B cell (primary cell): ENCODE measurements around the gene CENPB. TPM values are rescaled to one million over a fixed set of nuclear protein-coding genes. Genes with fewer than 3 reads are reported as not detected.

ENCODE experiments used
- ATAC-seq: fragments of 200-7000 bp; cut with Tn5 transposase; one replicate; pipeline ENCODE4 v1.10.0; 2021; ENCODE audit warnings: low read depth, mild to moderate bottlenecking, moderate number of reproducible peaks, moderate library complexity
- CTCF ChIA-PET: fragments of 350-600 bp; sonication (Branson Sonifier 250); formaldehyde crosslinking; loops from one replicate; lab custom pipeline; 2021; ENCODE audit warnings: antibody characterized with exemption, inconsistent platforms; lab: Charles Lee
- POLR2A ChIA-PET: fragments of 350-600 bp; sonication (Branson Sonifier 250); formaldehyde crosslinking; loops from one replicate; lab custom pipeline; 2021; ENCODE audit warnings: antibody characterized with exemption; lab: Charles Lee
- DNase-seq: peaks from one replicate; pipeline ENCODE4 v3.0.0; 2013
- H2AFZ ChIP-seq: 2 replicates; pipeline ENCODE4 v1.6.1; 2012; ENCODE audit warnings: mild to moderate bottlenecking, low read depth, low read length; ENCODE audit not compliant: insufficient read depth, poor library complexity, severe bottlenecking
- H3K27ac ChIP-seq, 2 donors: 1 replicate in 1 of 2; 2 replicates in 1 of 2; pipeline ENCODE4 v1.5.1; 2012 to 2013; ENCODE audit warnings: low read length in 2 of 2, mild to moderate bottlenecking in 2 of 2, moderate library complexity in 1 of 2
- H3K27me3 ChIP-seq, 4 experiments: fragments of 200-600 bp in 1 of 4; sonication (generic) in 1 of 4; replicated peaks in 1 of 4; 1 replicate in 2 of 4; 2 replicates in 2 of 4; pipeline versions ENCODE4 v1.6.1 to v1.7.0; 2013 to 2016; ENCODE audit warnings: low read length in 3 of 4, mild to moderate bottlenecking in 2 of 4, mixed read lengths in 1 of 4, moderate library complexity in 1 of 4; ENCODE audit not compliant: insufficient read depth in 4 of 4, control insufficient read depth in 3 of 4; ENCODE audit errors: control extremely low read depth in 1 of 4
- H3K36me3 ChIP-seq, 2 experiments: replicated peaks in 1 of 2; 1 replicate in 1 of 2; 2 replicates in 1 of 2; pipeline versions ENCODE4 v1.6.1 to v1.7.1; 2013; ENCODE audit warnings: low read length in 1 of 2; ENCODE audit not compliant: insufficient read depth in 2 of 2, control insufficient read depth in 1 of 2; ENCODE audit errors: control extremely low read depth in 1 of 2, extremely low read depth in 1 of 2
- H3K4me1 ChIP-seq, 2 donors: fragments of 200-600 bp in 1 of 2; sonication (generic) in 1 of 2; 1 replicate in 1 of 2; 2 replicates in 1 of 2; pipeline versions ENCODE4 v1.5.1 to v1.6.1; 2013 to 2017; ENCODE audit warnings: low read length in 2 of 2; ENCODE audit not compliant: control insufficient read depth in 2 of 2, insufficient read depth in 2 of 2
- H3K4me2 ChIP-seq: replicated peaks from 2 replicates; pipeline ENCODE3; 2012; ENCODE audit warnings: mild to moderate bottlenecking, low read depth, low read length; ENCODE audit not compliant: poor library complexity, severe bottlenecking
- H3K4me3 ChIP-seq, 5 experiments: fragments of 200-600 bp in 1 of 5; sonication (generic) in 1 of 5; 1 replicate in 3 of 5; 2 replicates in 2 of 5; pipeline versions ENCODE4 v1.5.1 to v1.7.0; 2011 to 2016; ENCODE audit warnings: low read length in 4 of 5, mild to moderate bottlenecking in 4 of 5, low read depth in 2 of 5, control low read depth in 1 of 5, moderate library complexity in 1 of 5; ENCODE audit not compliant: insufficient read depth in 1 of 5; ENCODE audit errors: control extremely low read depth in 1 of 5, extremely low read depth in 1 of 5
- H3K79me2 ChIP-seq: fragments of 200-600 bp; sonication (generic); one replicate; pipeline ENCODE4 v1.6.0; 2016; ENCODE audit warnings: low read length; ENCODE audit not compliant: control insufficient read depth, insufficient read depth
- H3K9ac ChIP-seq: fragments of 200-600 bp; sonication (generic); 2 replicates; pipeline ENCODE4 v1.6.1; 2017; ENCODE audit warnings: mild to moderate bottlenecking, low read length, moderate library complexity
- H3K9me3 ChIP-seq, 3 donors: one replicate each; pipeline versions ENCODE4 v1.6.1 to v1.7.1; 2013; ENCODE audit warnings: low read length in 2 of 3; ENCODE audit not compliant: control insufficient read depth in 2 of 3, insufficient read depth in 1 of 3; ENCODE audit errors: control extremely low read depth in 1 of 3
- H4K20me1 ChIP-seq: 2 replicates; pipeline ENCODE4 v1.6.0; 2012; ENCODE audit warnings: mild to moderate bottlenecking, low read length; ENCODE audit not compliant: insufficient read depth, control insufficient read depth, poor library complexity, severe bottlenecking
- H3K27ac Mint-ChIP-seq: one replicate; pipeline ENCODE4 v1.8.0; 2021; ENCODE audit warnings: mixed read lengths
- H3K27me3 Mint-ChIP-seq: one replicate; pipeline ENCODE4 v1.8.0; 2021; ENCODE audit warnings: mixed read lengths
- H3K4me1 Mint-ChIP-seq: one replicate; pipeline ENCODE4 v1.8.0; 2021; ENCODE audit warnings: mixed read lengths
- H3K4me3 Mint-ChIP-seq: one replicate; pipeline ENCODE4 v1.8.0; 2021; ENCODE audit warnings: mixed read lengths
- H3K9me3 Mint-ChIP-seq: one replicate; pipeline ENCODE4 v1.8.0; 2022; ENCODE audit warnings: mixed read lengths; ENCODE audit not compliant: insufficient read depth
- CTCF ChIP-seq: fragments of 200-600 bp; IDR thresholded peaks from one replicate; pipeline ENCODE4 v1.8.0; 2022; ENCODE audit warnings: antibody characterized with exemption, mild to moderate bottlenecking
- EZH2 ChIP-seq: IDR thresholded peaks from 2 replicates; pipeline ENCODE4 v1.6.1; 2012; ENCODE audit warnings: borderline replicate concordance, low read depth, mild to moderate bottlenecking, moderate library complexity, low read length; ENCODE audit not compliant: insufficient read depth, poor library complexity, severe bottlenecking
- WGBS: methylation state at CpG from one replicate; pipeline ENCODE4 v1.1.5; 2013; ENCODE audit warnings: missing lambda C conversion rate; ENCODE audit not compliant: insufficient coverage; 5-methylcytosine and 5-hydroxymethylcytosine counted together
- intact Hi-C: fragments of 100-400 bp; cut with micrococcal nuclease; formaldehyde crosslinking; loops from one replicate; pipeline ENCODE4 v1.10.0; 2022
- polyA plus RNA-seq: library from polyadenylated mRNA; depleted of rRNA; stranded (reverse); fragments of >200 nt; gene quantifications from 2 replicates; pipeline ENCODE4 v1.2.3, GENCODE V29; 2012
- total RNA-seq, 2 donors: library from RNA; stranded (reverse); fragments of 120-200 nt in 1 of 2; gene quantifications; 1 replicate in 1 of 2; 2 replicates in 1 of 2; pipeline versions ENCODE4 v1.2.3 to v1.2.4, GENCODE V29; 2013 to 2022

Gene CENPB
- total and polyA plus RNA-seq, 2 donors (not counting 1 experiment from before 2014, with no cell fraction given) = 13.3 to 46.4 TPM

GRCh38 chr20:3783511-3784195 is 2.9 kb downstream of the CENPB start:
- peaks cover 25 to 35% of the 10 kb centered on the region in 2 donors for H3K4me1 ChIP-seq
- 90% methylated on average over 7 of the region's 10 CpGs for WGBS

More at GRCh38 chr20:3783511-3784195, 2.9 kb downstream of the CENPB start:
- Histone ChIP-seq H3K4me3 (no peak overlapping the region), H3K4me2 (no peak overlapping the region), H3K27ac (no peak overlapping the region), H3K79me2 (no peaks in the 10 kb centered on the region), H2AFZ (no peak overlapping the region), H3K36me3 (peaks cover 0 to 2% of the 10 kb centered on the region in 2 experiments), H4K20me1 (peaks cover 23% of the 10 kb centered on the region), H3K9me3 (peaks cover 0 to 3% (median 0%) of the 10 kb centered on the region in 3 donors), H3K27me3 (peaks cover 0 to 9% (median 2%) of the 10 kb centered on the region in 4 experiments), H3K9ac (no peak overlapping the region)
- Mint-ChIP-seq H3K27ac (peak overlapping the region; percentile 26), H3K27me3 (no peaks in the 10 kb centered on the region), H3K4me3 (peak overlapping the region; percentile 41), H3K4me1 (peaks cover 50% of the 10 kb centered on the region), H3K9me3 (no peaks in the 10 kb centered on the region)
- ATAC-seq (no peak), DNase-seq (no peak)
- intact Hi-C loops = no loop called here
- ChIA-PET CTCF (interaction anchor here (6.4 kb wide), 1 partner anchor 37 kb away, joined by 84 read pairs; the partner anchor contains the start of gene AP5S1), POLR2A (interaction anchor here (0.5 kb wide), 1 partner anchor 35 kb away, joined by 4 read pairs; no protein-coding TSS in a partner anchor)
- TF ChIP-seq CTCF = no peak
- no peak for TF ChIP-seq EZH2
